K562 (cell line): ENCODE results near the gene ADAMTSL2. TPM values are rescaled to one million over a fixed set of nuclear protein-coding genes. Genes with fewer than 3 reads are reported as not detected.

ENCODE experiments used
- ATAC-seq: fragments of 200-7000 bp; cut with Tn5 transposase; 3 replicates; pipeline ENCODE4 v1.9.1; 2020; ENCODE audit warnings: moderate library complexity
- BruUV-seq: library from RNA; stranded (reverse); fragments of 400-500 nt; replicated peaks from 2 replicates; lab custom pipeline; 2021; lab: Mats Ljungman, UMichigan
- CTCF ChIA-PET: fragments of 300-600 bp; formaldehyde crosslinking; extraction: SDS; loops from one replicate; lab custom pipeline; 2021; ENCODE audit warnings: low intra/inter-chr PET ratio; lab: Yijun Ruan, JAX
- POLR2A ChIA-PET: fragments of 300-600, 350-650 bp; sonication (Branson Sonifier 250); formaldehyde crosslinking; extraction: SDS; loops from one replicate; lab custom pipeline; 2021; ENCODE audit warnings: antibody characterized with exemption, inconsistent platforms; lab: Yijun Ruan, JAX
- DNase-seq, 4 experiments: peaks; one replicate each; pipeline versions ENCODE4 v3.0.0 to v3.0.0-alpha.2; 2011 to 2018; ENCODE audit warnings: low spot score in 3 of 4, mixed read lengths in 3 of 4; ENCODE audit errors: extremely low read depth in 1 of 4
- FAIRE-seq: peaks from 2 replicates; lab custom pipeline; 2011; peaks lifted over from hg19 to GRCh38; lab: Jason Lieb, UNC
- H2AFZ ChIP-seq: 2 replicates; pipeline ENCODE4 v1.6.0; 2011; ENCODE audit warnings: low read depth, low read length, control low read depth, inconsistent platforms
- H3K27ac ChIP-seq: fragments of 200-600 bp; 3 replicates; pipeline ENCODE4 v1.8.0; 2011; ENCODE audit warnings: low read depth, mild to moderate bottlenecking, control low read depth, inconsistent platforms, low read length, moderate library complexity, mixed read lengths; ENCODE audit errors: extremely low read depth
- H3K27me3 ChIP-seq, 2 experiments: fragments of 300-600 bp in 1 of 2; 2 replicates in 1 of 2; 3 replicates in 1 of 2; pipeline versions ENCODE4 v1.6.0 to v1.8.0; 2011; ENCODE audit warnings: inconsistent platforms in 2 of 2, low read length in 2 of 2, mild to moderate bottlenecking in 1 of 2, mixed read lengths in 1 of 2, moderate library complexity in 1 of 2; ENCODE audit not compliant: control insufficient read depth in 2 of 2, insufficient read depth in 2 of 2
- H3K36me3 ChIP-seq: fragments of 300-600 bp; 3 replicates; pipeline ENCODE4 v1.8.0; 2011; ENCODE audit warnings: mild to moderate bottlenecking, low read length, inconsistent platforms; ENCODE audit not compliant: control insufficient read depth, insufficient read depth
- H3K4me1 ChIP-seq, 2 experiments: fragments of 200-600 bp in 1 of 2; replicated peaks in 1 of 2; 2 replicates in 1 of 2; 3 replicates in 1 of 2; pipeline versions ENCODE4 v1.5.1 to v1.8.0; 2011; ENCODE audit warnings: inconsistent platforms in 2 of 2, low read length in 2 of 2, mild to moderate bottlenecking in 1 of 2, mixed read lengths in 1 of 2, moderate library complexity in 1 of 2; ENCODE audit not compliant: control insufficient read depth in 2 of 2, insufficient read depth in 2 of 2
- H3K4me2 ChIP-seq: 2 replicates; pipeline ENCODE4 v1.6.1; 2011; ENCODE audit warnings: low read length, control low read depth, inconsistent platforms, mixed read lengths; ENCODE audit not compliant: insufficient read depth
- H3K4me3 ChIP-seq: fragments of 200-600 bp; sonication (generic), shearing (Covaris generic); 2 replicates; pipeline ENCODE4 v1.5.1; 2016; ENCODE audit warnings: control low read depth, inconsistent platforms
- H3K79me2 ChIP-seq: fragments of 200-600 bp; 3 replicates; pipeline ENCODE4 v1.8.0; 2011; ENCODE audit warnings: low read length, inconsistent platforms; ENCODE audit not compliant: control insufficient read depth, insufficient read depth
- H3K9ac ChIP-seq, 2 experiments: 2 replicates each; pipeline versions ENCODE4 v1.6.0 to v1.6.1; 2011; ENCODE audit warnings: low read depth in 2 of 2, low read length in 2 of 2, control low read depth in 1 of 2, inconsistent platforms in 1 of 2, mild to moderate bottlenecking in 1 of 2, mixed read lengths in 1 of 2; ENCODE audit not compliant: insufficient read depth in 1 of 2
- H3K9me1 ChIP-seq: one replicate; pipeline ENCODE4 v1.6.0; 2011; ENCODE audit warnings: inconsistent platforms, mild to moderate bottlenecking, low read length, moderate library complexity; ENCODE audit not compliant: control insufficient read depth, insufficient read depth
- H3K9me3 ChIP-seq: replicated peaks from 2 replicates; pipeline ENCODE4 v1.5.1; 2011; ENCODE audit warnings: low read depth, low read length, inconsistent platforms; ENCODE audit not compliant: control insufficient read depth, insufficient read depth
- H4K20me1 ChIP-seq: replicated peaks from 2 replicates; pipeline ENCODE4 v1.6.1; 2011; ENCODE audit warnings: low read length, inconsistent platforms, mixed read lengths; ENCODE audit not compliant: control insufficient read depth, insufficient read depth
- FOXA1 ChIP-seq: fragments of 450-650 bp; IDR thresholded peaks from 2 replicates; pipeline ENCODE4 v1.6.1; 2016; ENCODE audit warnings: mild to moderate bottlenecking, borderline replicate concordance
- NFATC3 ChIP-seq: fragments of 450-650 bp; IDR thresholded peaks from 2 replicates; pipeline ENCODE4 v1.6.1; 2017; ENCODE audit warnings: mild to moderate bottlenecking
- RBM22 ChIP-seq: fragments of 200-400 bp; formaldehyde crosslinking; IDR thresholded peaks from 2 replicates; pipeline ENCODE4 v1.6.1; 2018; ENCODE audit warnings: low read length, low read depth; ENCODE audit not compliant: poor library complexity, severe bottlenecking
- TRIM25 ChIP-seq: fragments of 450-650 bp; IDR thresholded peaks from 2 replicates; pipeline ENCODE4 v1.7.0; 2016; ENCODE audit warnings: borderline replicate concordance
- WGBS: fragments of 100-300 bp; shearing (Covaris generic); methylation state at CpG from one replicate; pipeline ENCODE4 v1.1.6; 2016; ENCODE audit warnings: low coverage, mixed read lengths; ENCODE audit not compliant: insufficient coverage; ENCODE audit errors: missing lambda C conversion rate; 5-methylcytosine and 5-hydroxymethylcytosine counted together
- in situ Hi-C: fragments of 300-500 bp; cut with MboI; formaldehyde crosslinking; loops from 4 replicates; pipeline ENCODE4 v1.15.0; 2018; ENCODE audit warnings: inconsistent platforms, mixed read lengths
- intact Hi-C: fragments of 100-400 bp; cut with micrococcal nuclease; formaldehyde crosslinking; loops from 2 replicates; pipeline ENCODE4 v1.14.2; 2022
- polyA plus RNA-seq, 8 experiments: library from polyadenylated mRNA; depleted of rRNA in 4 of 8; stranded (reverse) in 5 of 8; unstranded in 3 of 8; fragments of >200 nt; fragmentation: Nextera tagmentation in 2 of 8; fragmentation: Illumina TruSeq in 1 of 8; extraction: Ambion mirVana in 2 of 8; extraction: Trizol in 1 of 8; gene quantifications; 2 replicates each; pipeline versions ENCODE4 v1.2.1 to v1.2.3, GENCODE V29; 2011 to 2014; ENCODE audit warnings: inconsistent platforms in 1 of 8, missing spikeins in 1 of 8
- total RNA-seq, 7 experiments: library from RNA; depleted of rRNA in 6 of 7; stranded (reverse); fragments of >200 nt in 6 of 7; fragmentation: Illumina TruSeq in 2 of 7; extraction: Trizol in 2 of 7; gene quantifications; 2 replicates each; pipeline versions ENCODE4 v1.2.1 to v1.2.3, GENCODE V29; 2011 to 2021; ENCODE audit warnings: low replicate concordance in 1 of 7
- TF ChIP-seq, protein P1 (sequence below): fragments of 250-450 bp; sonication (Bioruptor Pico); IDR thresholded peaks from 2 replicates; pipeline ENCODE4 v1.5.0; 2021

Gene ADAMTSL2
- total and polyA plus RNA-seq, 9 of the 15 experiments (the other 6 are each of a cell fraction or from before 2014, with no cell fraction given), result 0.04 TPM; not detected in 8

DNA sequence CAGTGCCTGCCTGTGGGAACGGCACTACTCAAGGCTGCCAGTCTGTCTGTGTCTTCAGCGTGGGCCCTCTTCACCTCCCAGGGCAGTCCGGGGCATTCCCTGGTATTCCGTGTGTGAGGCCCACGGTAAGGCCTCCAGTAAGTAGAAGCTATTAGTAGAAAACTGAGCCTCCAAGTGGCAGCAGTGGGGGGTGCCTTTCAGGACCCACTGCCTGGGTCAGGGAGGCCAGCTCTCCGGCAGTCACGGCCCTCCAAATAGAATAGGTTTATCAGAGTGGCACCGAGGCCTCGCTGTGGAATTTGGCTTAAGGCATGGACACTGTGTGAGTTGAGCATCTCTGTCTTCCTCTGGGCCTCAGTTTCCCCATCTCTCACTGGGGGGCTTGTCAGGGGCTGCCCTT, 23.1 kb downstream of the ADAMTSL2 start:
- H3K27ac ChIP-seq, result no peak overlapping the region
- no TSS peak for BruUV-seq
- in situ Hi-C loops, result no loop called here
- no peak for FAIRE-seq
- no peak overlapping the region for H2AFZ ChIP-seq
- H3K27me3 ChIP-seq, result peaks cover 6 to 37% of the 10 kb centered on the region in 2 experiments; a peak in 4 of 5 replicates
- no peak overlapping the region for H3K9ac ChIP-seq
- no peaks in the 10 kb centered on the region for H3K79me2 ChIP-seq
- no peaks in the 10 kb centered on the region for H3K9me3 ChIP-seq
- TF ChIP-seq FOXA1, result no peak
- no peak for TF ChIP-seq TRIM25
- no peak for TF ChIP-seq RBM22
- TF ChIP-seq, protein P1, sequence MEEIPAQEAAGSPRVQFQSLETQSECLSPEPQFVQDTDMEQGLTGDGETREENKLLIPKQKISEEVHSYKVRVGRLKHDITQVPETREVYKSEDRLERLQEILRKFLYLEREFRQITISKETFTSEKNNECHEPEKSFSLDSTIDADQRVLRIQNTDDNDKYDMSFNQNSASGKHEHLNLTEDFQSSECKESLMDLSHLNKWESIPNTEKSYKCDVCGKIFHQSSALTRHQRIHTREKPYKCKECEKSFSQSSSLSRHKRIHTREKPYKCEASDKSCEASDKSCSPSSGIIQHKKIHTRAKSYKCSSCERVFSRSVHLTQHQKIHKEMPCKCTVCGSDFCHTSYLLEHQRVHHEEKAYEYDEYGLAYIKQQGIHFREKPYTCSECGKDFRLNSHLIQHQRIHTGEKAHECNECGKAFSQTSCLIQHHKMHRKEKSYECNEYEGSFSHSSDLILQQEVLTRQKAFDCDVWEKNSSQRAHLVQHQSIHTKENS (CRISPR knock-in tag), result no peak
- TF ChIP-seq NFATC3, result no peak
- H4K20me1 ChIP-seq, result no peaks in the 10 kb centered on the region
- no peak for DNase-seq
- WGBS, result 65% methylated on average over 9 of the region's 9 CpGs
- H3K4me2 ChIP-seq, result no peak overlapping the region
- H3K9me1 ChIP-seq, result peaks cover 2% of the 10 kb centered on the region
- H3K36me3 ChIP-seq, result no peaks in the 10 kb centered on the region
- intact Hi-C loops, result no loop called here
- peaks cover 7 to 17% of the 10 kb centered on the region in 2 experiments; a peak in 4 of 5 replicates for H3K4me1 ChIP-seq
- no peak overlapping the region for H3K4me3 ChIP-seq
- no peak for ATAC-seq
- ChIA-PET CTCF (no interaction called here), POLR2A (no interaction called here)
